A549 (cell line): ENCODE data around the gene NFIL3. TPM values are rescaled to one million over a fixed set of nuclear protein-coding genes. Genes with fewer than 3 reads are reported as not detected.

ENCODE experiments used
- ATAC-seq, 2 experiments: fragments of 200-7000 bp in 1 of 2; fragments of >200 bp in 1 of 2; cut with Nextera tagmentation in 1 of 2; cut with Tn5 transposase in 1 of 2; 3 replicates each; pipeline versions ENCODE4 v1.8.0 to v1.9.1; 2018 to 2020; ENCODE audit warnings: mild to moderate bottlenecking in 1 of 2, moderate library complexity in 1 of 2
- CTCF ChIA-PET: fragments of 300-600 bp; sonication (Branson Sonifier 250); formaldehyde crosslinking; extraction: SDS; loops from one replicate; lab custom pipeline; 2021; ENCODE audit warnings: antibody characterized with exemption, inconsistent platforms; lab: Yijun Ruan, JAX
- POLR2A ChIA-PET: fragments of 350-600 bp; formaldehyde crosslinking; extraction: SDS; loops from one replicate; lab custom pipeline; 2021; ENCODE audit warnings: antibody characterized with exemption, inconsistent platforms; lab: Yijun Ruan, JAX
- DNase-seq, 2 experiments: peaks; one replicate each; pipeline versions ENCODE4 v3.0.0 to v3.0.0-alpha.2; 2011 to 2016; ENCODE audit warnings: low read depth in 1 of 2, low spot score in 1 of 2
- FAIRE-seq: peaks from 2 replicates; lab custom pipeline; 2011; peaks lifted over from hg19 to GRCh38; lab: Jason Lieb, UNC
- H3K27ac ChIP-seq, 2 experiments: fragments of >200 bp; sonication (Bioruptor Twin); formaldehyde crosslinking; 3 replicates each; pipeline ENCODE4 v1.5.1; 2016 to 2017
- H3K4me1 ChIP-seq: fragments of >200 bp; sonication (Bioruptor Twin); formaldehyde crosslinking; 3 replicates; pipeline ENCODE4 v1.6.1; 2016
- H3K4me2 ChIP-seq: fragments of >200 bp; sonication (Bioruptor Twin); formaldehyde crosslinking; 3 replicates; pipeline ENCODE4 v1.6.1; 2016
- H3K4me3 ChIP-seq: fragments of >200 bp; sonication (Bioruptor Twin); formaldehyde crosslinking; 3 replicates; pipeline ENCODE4 v1.5.1; 2016
- H3K9me3 ChIP-seq: fragments of >200 bp; sonication (Bioruptor Twin); formaldehyde crosslinking; 3 replicates; pipeline ENCODE4 v1.6.1; 2016
- CHD2 ChIP-seq: fragments of 150-350 bp; IDR thresholded peaks from 2 replicates; pipeline ENCODE4 v1.6.1; 2014; ENCODE audit warnings: low read length; ENCODE audit not compliant: partially characterized antibody
- CHD4 ChIP-seq: fragments of 200-600 bp; sonication (generic); IDR thresholded peaks from 2 replicates; pipeline ENCODE4 v1.6.1; 2016; ENCODE audit warnings: antibody characterized with exemption, mild to moderate bottlenecking, borderline replicate concordance
- ESRRA ChIP-seq: fragments of 150-350 bp; IDR thresholded peaks from 2 replicates; pipeline ENCODE4 v1.6.1; 2014; ENCODE audit warnings: mild to moderate bottlenecking, low read length, borderline replicate concordance
- FOSB ChIP-seq: fragments of 250-450 bp; sonication (Bioruptor Pico); IDR thresholded peaks from 2 replicates; pipeline ENCODE4 v1.5.0; 2020; ENCODE audit warnings: mild to moderate bottlenecking, moderate library complexity
- FOSL2 ChIP-seq, 2 experiments: fragments of 450-650 bp in 1 of 2; fragments of >200 bp in 1 of 2; sonication (Bioruptor Twin) in 1 of 2; formaldehyde crosslinking; IDR thresholded peaks; 2 replicates each; pipeline versions ENCODE4 v1.5.0 to v1.6.1; 2016 to 2020; ENCODE audit warnings: mild to moderate bottlenecking in 1 of 2, moderate library complexity in 1 of 2
- HDAC2 ChIP-seq: fragments of 200-600 bp; sonication (generic); IDR thresholded peaks from 2 replicates; pipeline ENCODE4 v1.6.1; 2016
- HOXB13 ChIP-seq: fragments of 250-450 bp; sonication (Bioruptor Pico); IDR thresholded peaks from 2 replicates; pipeline ENCODE4 v1.5.0; 2020; ENCODE audit warnings: low read depth, mild to moderate bottlenecking, moderate library complexity
- HOXB5 ChIP-seq: fragments of 250-450 bp; sonication (Bioruptor Pico); IDR thresholded peaks from 2 replicates; pipeline ENCODE4 v1.5.0; 2020; ENCODE audit warnings: mild to moderate bottlenecking, moderate library complexity
- KDM1A ChIP-seq: fragments of 200-600 bp; sonication (generic); IDR thresholded peaks from 2 replicates; pipeline ENCODE4 v1.6.1; 2016; ENCODE audit warnings: low read depth, mild to moderate bottlenecking
- MYC ChIP-seq: IDR thresholded peaks from 2 replicates; pipeline ENCODE4 v1.6.1; 2012; ENCODE audit warnings: mild to moderate bottlenecking, inconsistent platforms, low read length, improper control_type of control experiment, borderline replicate concordance
- NFE2L2 ChIP-seq: fragments of 150-350 bp; conservative IDR thresholded peaks from 2 replicates; pipeline ENCODE4 v1.6.1; 2014; ENCODE audit warnings: low read length
- NPAS2 ChIP-seq: fragments of 250-450 bp; sonication (Bioruptor Pico); IDR thresholded peaks from 2 replicates; pipeline ENCODE4 v1.8.0; 2022; ENCODE audit warnings: mild to moderate bottlenecking, moderate library complexity, borderline replicate concordance
- NR3C1 ChIP-seq: fragments of >200 bp; sonication (Bioruptor Twin); formaldehyde crosslinking; IDR thresholded peaks from 3 replicates; pipeline ENCODE4 v1.6.1; 2017
- PHF8 ChIP-seq: fragments of 200-600 bp; sonication (generic); IDR thresholded peaks from 2 replicates; pipeline ENCODE4 v1.6.1; 2016; ENCODE audit warnings: low read depth, mild to moderate bottlenecking, antibody characterized with exemption, moderate library complexity, borderline replicate concordance
- POLR2A ChIP-seq: IDR thresholded peaks from 2 replicates; pipeline ENCODE4 v1.6.1; 2012; ENCODE audit warnings: mild to moderate bottlenecking, low read length
- RARB ChIP-seq: fragments of 250-450 bp; sonication (Bioruptor Pico); IDR thresholded peaks from 2 replicates; pipeline ENCODE4 v1.8.0; 2021; ENCODE audit warnings: mild to moderate bottlenecking, moderate library complexity
- RFX5 ChIP-seq: fragments of 450-650 bp; IDR thresholded peaks from 2 replicates; pipeline ENCODE4 v1.7.1; 2014; ENCODE audit warnings: antibody characterized with exemption, mild to moderate bottlenecking, moderate library complexity
- RNF2 ChIP-seq: fragments of 200-600 bp; sonication (generic); IDR thresholded peaks from 2 replicates; pipeline ENCODE4 v1.6.1; 2016; ENCODE audit warnings: low read depth, mild to moderate bottlenecking, antibody characterized with exemption, moderate library complexity, borderline replicate concordance
- SMC3 ChIP-seq: fragments of >200 bp; sonication (Bioruptor Twin); formaldehyde crosslinking; IDR thresholded peaks from 3 replicates; pipeline ENCODE4 v1.6.1; 2018; ENCODE audit warnings: inconsistent platforms
- TFCP2L1 ChIP-seq: fragments of 250-450 bp; sonication (Bioruptor Pico); IDR thresholded peaks from 2 replicates; pipeline ENCODE4 v1.5.0; 2021; ENCODE audit warnings: mild to moderate bottlenecking
- TP53 ChIP-seq: fragments of 250-450 bp; sonication (Bioruptor Pico); IDR thresholded peaks from 2 replicates; pipeline ENCODE4 v1.5.0; 2021; ENCODE audit warnings: mild to moderate bottlenecking, moderate library complexity
- ZNF302 ChIP-seq: fragments of 250-450 bp; sonication (Bioruptor Pico); IDR thresholded peaks from 2 replicates; pipeline ENCODE4 v1.9.0; 2021; ENCODE audit warnings: inconsistent platforms, mild to moderate bottlenecking, moderate library complexity
- WGBS: methylation state at CpG from one replicate; pipeline ENCODE4 v1.1.6; 2017; ENCODE audit errors: missing lambda C conversion rate; 5-methylcytosine and 5-hydroxymethylcytosine counted together
- polyA plus RNA-seq, 4 experiments: library from polyadenylated mRNA; depleted of rRNA in 3 of 4; stranded (reverse); fragments of >200 nt; fragmentation: RNase III in 1 of 4; extraction: RNeasy Plus Mini Kit Qiagen cat#74134 plus additional on column Dnase treatment in 1 of 4; gene quantifications; 2 replicates in 3 of 4; 3 replicates in 1 of 4; pipeline ENCODE4 v1.2.3, GENCODE V29; 2011 to 2017
- TF ChIP-seq, protein P1 (sequence below): fragments of >200 bp; sonication (Bioruptor Twin); formaldehyde crosslinking; IDR thresholded peaks from 3 replicates; pipeline ENCODE4 v1.6.1; 2016
- TF ChIP-seq, protein P2 (sequence below): fragments of 250-450 bp; sonication (Bioruptor Pico); IDR thresholded peaks from 2 replicates; pipeline ENCODE4 v1.5.0; 2021; ENCODE audit warnings: mild to moderate bottlenecking, moderate library complexity, borderline replicate concordance
- TF ChIP-seq, protein P3 (sequence below): IDR thresholded peaks from 2 replicates; pipeline ENCODE4 v1.6.1; 2012
- TF ChIP-seq, protein P4 (sequence below): IDR thresholded peaks from 2 replicates; pipeline ENCODE4 v1.6.1; 2012
- TF ChIP-seq, protein P5 (sequence below): fragments of >200 bp; sonication (Bioruptor Twin); formaldehyde crosslinking; IDR thresholded peaks from 3 replicates; pipeline ENCODE4 v1.5.1; 2016
- TF ChIP-seq, protein P6 (sequence below): fragments of 450-650 bp; IDR thresholded peaks from 2 replicates; pipeline ENCODE4 v1.6.1; 2014; ENCODE audit warnings: antibody characterized with exemption

The NFIL3 gene
- polyA plus RNA-seq, 2 of the 4 experiments (the other 2 are of a cell fraction) = 10.5 to 16.1 TPM

DNA sequence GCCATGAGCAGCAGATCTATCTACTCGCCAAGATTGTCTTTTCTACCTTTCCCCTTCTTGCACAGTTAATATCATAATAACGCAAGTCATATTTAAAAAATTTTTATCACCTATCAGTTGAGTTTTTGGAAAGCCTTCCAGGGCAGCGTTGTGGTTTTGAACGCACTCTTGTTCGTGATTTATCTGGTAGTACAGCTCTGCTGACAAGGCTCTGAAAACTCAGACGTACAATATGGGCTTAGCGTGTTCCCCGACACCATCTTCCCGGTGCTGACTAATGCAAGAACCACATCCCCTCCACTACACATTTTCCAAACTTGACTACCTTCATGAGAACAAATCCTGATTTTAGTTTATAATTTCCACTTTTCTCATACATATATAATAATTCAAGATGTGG lies 1.6 kb upstream of the NFIL3 start:
- 96% methylated on average over 9 of the region's 9 CpGs for WGBS
- H3K9me3 ChIP-seq = no peaks in the 10 kb centered on the region
- ChIA-PET POLR2A (interaction anchor here (1.0 to 2.9 kb wide), 3 partner anchors 64 to 510 kb away, joined by 3 to 19 read pairs (median 16); partner anchors contain the start of gene AUH), CTCF (interaction anchor here (0.8 to 6.7 kb wide), 36 partner anchors 8 to 532 kb away, joined by 3 to 85 read pairs (median 4); no protein-coding TSS in a partner anchor)
- no peak for DNase-seq
- no peak for ATAC-seq
- no peak overlapping the region; the same call in 2 of the 3 replicates for H3K4me3 ChIP-seq
- H3K4me1 ChIP-seq = peaks cover 38% of the 10 kb centered on the region
- peak overlapping the region; percentile 89 to 95; a peak in 3 of 6 replicates for H3K27ac ChIP-seq
- FAIRE-seq = no peak
- H3K4me2 ChIP-seq = peak overlapping the region; percentile 81
- TF ChIP-seq SMC3 = no peak
- TF ChIP-seq, protein P1, sequence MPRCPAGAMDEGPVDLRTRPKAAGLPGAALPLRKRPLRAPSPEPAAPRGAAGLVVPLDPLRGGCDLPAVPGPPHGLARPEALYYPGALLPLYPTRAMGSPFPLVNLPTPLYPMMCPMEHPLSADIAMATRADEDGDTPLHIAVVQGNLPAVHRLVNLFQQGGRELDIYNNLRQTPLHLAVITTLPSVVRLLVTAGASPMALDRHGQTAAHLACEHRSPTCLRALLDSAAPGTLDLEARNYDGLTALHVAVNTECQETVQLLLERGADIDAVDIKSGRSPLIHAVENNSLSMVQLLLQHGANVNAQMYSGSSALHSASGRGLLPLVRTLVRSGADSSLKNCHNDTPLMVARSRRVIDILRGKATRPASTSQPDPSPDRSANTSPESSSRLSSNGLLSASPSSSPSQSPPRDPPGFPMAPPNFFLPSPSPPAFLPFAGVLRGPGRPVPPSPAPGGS = no peak
- TF ChIP-seq FOSB (CRISPR knock-in tag) = no peak
- TF ChIP-seq RARB (CRISPR knock-in tag) = no peak
- no peak for TF ChIP-seq HOXB5
- no peak for TF ChIP-seq CHD2
- TF ChIP-seq RFX5 = no peak
- TF ChIP-seq MYC = no peak
- TF ChIP-seq CHD4 = no peak
- TF ChIP-seq TFCP2L1 (CRISPR knock-in tag) = no peak
- TF ChIP-seq, protein P2, sequence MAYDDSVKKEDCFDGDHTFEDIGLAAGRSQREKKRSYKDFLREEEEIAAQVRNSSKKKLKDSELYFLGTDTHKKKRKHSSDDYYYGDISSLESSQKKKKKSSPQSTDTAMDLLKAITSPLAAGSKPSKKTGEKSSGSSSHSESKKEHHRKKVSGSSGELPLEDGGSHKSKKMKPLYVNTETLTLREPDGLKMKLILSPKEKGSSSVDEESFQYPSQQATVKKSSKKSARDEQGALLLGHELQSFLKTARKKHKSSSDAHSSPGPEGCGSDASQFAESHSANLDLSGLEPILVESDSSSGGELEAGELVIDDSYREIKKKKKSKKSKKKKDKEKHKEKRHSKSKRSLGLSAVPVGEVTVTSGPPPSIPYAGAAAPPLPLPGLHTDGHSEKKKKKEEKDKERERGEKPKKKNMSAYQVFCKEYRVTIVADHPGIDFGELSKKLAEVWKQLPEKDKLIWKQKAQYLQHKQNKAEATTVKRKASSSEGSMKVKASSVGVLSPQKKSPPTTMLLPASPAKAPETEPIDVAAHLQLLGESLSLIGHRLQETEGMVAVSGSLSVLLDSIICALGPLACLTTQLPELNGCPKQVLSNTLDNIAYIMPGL (CRISPR knock-in tag) = no peak
- TF ChIP-seq, protein P3, sequence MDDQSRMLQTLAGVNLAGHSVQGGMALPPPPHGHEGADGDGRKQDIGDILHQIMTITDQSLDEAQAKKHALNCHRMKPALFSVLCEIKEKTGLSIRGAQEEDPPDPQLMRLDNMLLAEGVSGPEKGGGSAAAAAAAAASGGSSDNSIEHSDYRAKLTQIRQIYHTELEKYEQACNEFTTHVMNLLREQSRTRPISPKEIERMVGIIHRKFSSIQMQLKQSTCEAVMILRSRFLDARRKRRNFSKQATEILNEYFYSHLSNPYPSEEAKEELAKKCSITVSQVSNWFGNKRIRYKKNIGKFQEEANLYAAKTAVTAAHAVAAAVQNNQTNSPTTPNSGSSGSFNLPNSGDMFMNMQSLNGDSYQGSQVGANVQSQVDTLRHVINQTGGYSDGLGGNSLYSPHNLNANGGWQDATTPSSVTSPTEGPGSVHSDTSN = no peak
- TF ChIP-seq NPAS2 = no peak
- TF ChIP-seq ESRRA = no peak
- TF ChIP-seq, protein P4, sequence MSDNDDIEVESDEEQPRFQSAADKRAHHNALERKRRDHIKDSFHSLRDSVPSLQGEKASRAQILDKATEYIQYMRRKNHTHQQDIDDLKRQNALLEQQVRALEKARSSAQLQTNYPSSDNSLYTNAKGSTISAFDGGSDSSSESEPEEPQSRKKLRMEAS = no peak
- TF ChIP-seq FOSL2 (IDR thresholded peaks at IDR 0.05) = no peak
- no peak for TF ChIP-seq FOSL2 (CRISPR knock-in tag; IDR thresholded peaks at IDR 0.05)
- no peak for TF ChIP-seq ZNF302 (CRISPR knock-in tag)
- no peak for TF ChIP-seq HDAC2
- no peak for TF ChIP-seq NR3C1
- no peak for TF ChIP-seq KDM1A

DNA sequence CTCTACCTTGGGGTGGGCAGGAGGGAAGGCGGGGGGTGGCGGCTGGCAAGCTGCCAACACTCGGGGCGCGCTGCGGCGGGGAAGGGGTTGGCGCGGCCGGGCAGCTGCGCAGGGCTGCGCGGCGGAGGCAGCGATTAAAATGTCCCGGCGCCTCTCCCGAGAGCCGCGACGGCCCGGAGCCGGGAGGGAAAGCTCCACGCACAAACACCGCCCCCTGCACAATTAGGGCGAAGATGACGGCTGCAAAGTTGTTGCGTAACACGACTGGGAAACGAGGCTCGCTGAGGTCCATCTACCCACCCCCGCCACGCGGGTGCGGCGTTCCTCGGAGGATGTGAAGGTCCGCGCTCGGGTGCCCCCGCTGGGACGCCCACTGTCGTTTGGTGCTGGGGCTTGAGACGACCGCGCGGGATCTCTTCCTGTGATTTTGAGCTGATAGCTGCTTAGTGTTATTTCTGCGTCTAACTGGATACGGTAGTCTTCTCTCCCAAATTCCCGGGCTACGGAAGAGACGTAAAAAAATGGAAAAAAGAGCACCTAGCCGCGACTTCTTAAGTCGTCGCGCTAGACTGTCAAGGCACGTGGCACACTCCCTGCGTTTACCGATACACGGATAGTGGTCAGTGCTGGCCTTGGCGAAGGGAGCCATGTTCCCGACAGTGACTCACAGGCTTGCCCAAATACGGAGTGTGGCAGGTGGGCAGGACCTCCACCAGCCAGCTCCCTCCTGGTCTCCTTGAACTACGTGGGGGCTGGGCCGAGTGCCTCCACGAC lies 958 bp upstream of the NFIL3 start:
- DNase-seq (peak; percentile 55 to 62), FAIRE-seq (no peak), ATAC-seq (peak; percentile 36 to 66)
- H3K4me3 ChIP-seq = peak overlapping the region; percentile 88
- H3K4me2 ChIP-seq = peak overlapping the region; percentile 81
- H3K27ac ChIP-seq = peak overlapping the region; percentile 89 to 95
- 37% methylated on average over 29 of the region's 67 CpGs for whole genome bisulfite sequencing
- no peaks in the 10 kb centered on the region for H3K9me3 ChIP-seq
- H3K4me1 ChIP-seq = peaks cover 45% of the 10 kb centered on the region
- ChIA-PET POLR2A (interaction anchor here (0.6 to 2.9 kb wide), 15 partner anchors 9 to 509 kb away, joined by 3 to 19 read pairs (median 5); partner anchors contain the start of gene AUH), CTCF (interaction anchor here (0.8 to 5.0 kb wide), 16 partner anchors 9 to 509 kb away, joined by 3 to 41 read pairs (median 6); no protein-coding TSS in a partner anchor)
- TF ChIP-seq FOSB (CRISPR knock-in tag) = no peak
- no peak for TF ChIP-seq CHD4
- TF ChIP-seq TP53 (CRISPR knock-in tag) = no peak
- TF ChIP-seq NFE2L2 = no peak
- TF ChIP-seq, protein P4 = peak; percentile 49
- TF ChIP-seq POLR2A = no peak
- no peak for TF ChIP-seq HOXB13 (CRISPR knock-in tag)
- TF ChIP-seq PHF8 = no peak
- TF ChIP-seq ESRRA = no peak
- TF ChIP-seq, protein P5, sequence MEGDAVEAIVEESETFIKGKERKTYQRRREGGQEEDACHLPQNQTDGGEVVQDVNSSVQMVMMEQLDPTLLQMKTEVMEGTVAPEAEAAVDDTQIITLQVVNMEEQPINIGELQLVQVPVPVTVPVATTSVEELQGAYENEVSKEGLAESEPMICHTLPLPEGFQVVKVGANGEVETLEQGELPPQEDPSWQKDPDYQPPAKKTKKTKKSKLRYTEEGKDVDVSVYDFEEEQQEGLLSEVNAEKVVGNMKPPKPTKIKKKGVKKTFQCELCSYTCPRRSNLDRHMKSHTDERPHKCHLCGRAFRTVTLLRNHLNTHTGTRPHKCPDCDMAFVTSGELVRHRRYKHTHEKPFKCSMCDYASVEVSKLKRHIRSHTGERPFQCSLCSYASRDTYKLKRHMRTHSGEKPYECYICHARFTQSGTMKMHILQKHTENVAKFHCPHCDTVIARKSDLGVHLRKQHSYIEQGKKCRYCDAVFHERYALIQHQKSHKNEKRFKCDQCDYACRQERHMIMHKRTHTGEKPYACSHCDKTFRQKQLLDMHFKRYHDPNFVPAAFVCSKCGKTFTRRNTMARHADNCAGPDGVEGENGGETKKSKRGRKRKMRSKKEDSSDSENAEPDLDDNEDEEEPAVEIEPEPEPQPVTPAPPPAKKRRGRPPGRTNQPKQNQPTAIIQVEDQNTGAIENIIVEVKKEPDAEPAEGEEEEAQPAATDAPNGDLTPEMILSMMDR = peak; percentile 24; the same call in 2 of the 3 replicates
- no peak for TF ChIP-seq RNF2
- TF ChIP-seq, protein P6, sequence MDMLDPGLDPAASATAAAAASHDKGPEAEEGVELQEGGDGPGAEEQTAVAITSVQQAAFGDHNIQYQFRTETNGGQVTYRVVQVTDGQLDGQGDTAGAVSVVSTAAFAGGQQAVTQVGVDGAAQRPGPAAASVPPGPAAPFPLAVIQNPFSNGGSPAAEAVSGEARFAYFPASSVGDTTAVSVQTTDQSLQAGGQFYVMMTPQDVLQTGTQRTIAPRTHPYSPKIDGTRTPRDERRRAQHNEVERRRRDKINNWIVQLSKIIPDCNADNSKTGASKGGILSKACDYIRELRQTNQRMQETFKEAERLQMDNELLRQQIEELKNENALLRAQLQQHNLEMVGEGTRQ = no peak
